Amniotic stem cell (primary cell): Measurements from ENCODE around the gene MYLK.
"Not testable (repeated sequence)": the region's sequence is repeated elsewhere in the genome, so short reads cannot be mapped to it uniquely, and the experiment has no call there.

ENCODE experiments used
- DNase-seq: peaks from one replicate; lab custom pipeline; 2025; lab: John Stamatoyannopoulos, UW

Gene MYLK

DNA sequence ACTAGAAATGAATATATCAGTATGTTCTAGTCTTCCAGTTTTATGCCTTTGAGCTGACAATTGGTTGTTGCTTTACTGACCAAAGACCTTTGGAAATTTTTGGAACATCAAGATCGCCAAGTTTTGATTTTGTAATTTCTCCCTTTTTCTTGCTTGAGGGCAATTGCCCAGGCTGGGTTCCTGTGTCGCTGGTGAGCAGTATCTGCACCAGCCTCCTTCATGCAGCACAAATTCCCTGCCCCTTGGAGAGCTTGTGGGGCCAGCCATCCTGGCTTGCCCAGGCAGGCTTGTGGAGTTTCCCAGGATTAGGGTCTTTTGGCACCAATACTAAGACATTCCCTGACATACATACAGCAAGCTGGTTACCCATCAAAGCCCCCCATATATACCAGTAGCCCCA is 261.4 kb downstream of the MYLK start:
- DNase-seq, result no peak

DNA sequence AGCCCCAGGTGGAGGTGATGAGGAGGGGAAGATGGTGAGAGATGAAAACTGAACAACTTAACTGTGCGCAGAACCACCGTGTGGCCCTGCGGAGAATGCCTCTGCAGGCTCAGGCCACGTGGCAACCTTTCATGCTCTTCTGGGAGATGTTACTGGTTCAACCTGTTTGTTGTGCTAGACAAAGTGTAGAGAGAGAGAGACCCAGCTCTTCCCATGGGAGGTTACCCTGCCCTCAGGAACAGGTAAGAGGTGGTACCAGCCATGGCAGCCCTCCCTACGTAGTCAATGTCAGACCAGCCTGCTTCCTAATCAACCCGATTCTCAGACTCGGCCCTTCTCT is 262.3 kb downstream of the MYLK start:
- DNase-seq, result no peak

DNA sequence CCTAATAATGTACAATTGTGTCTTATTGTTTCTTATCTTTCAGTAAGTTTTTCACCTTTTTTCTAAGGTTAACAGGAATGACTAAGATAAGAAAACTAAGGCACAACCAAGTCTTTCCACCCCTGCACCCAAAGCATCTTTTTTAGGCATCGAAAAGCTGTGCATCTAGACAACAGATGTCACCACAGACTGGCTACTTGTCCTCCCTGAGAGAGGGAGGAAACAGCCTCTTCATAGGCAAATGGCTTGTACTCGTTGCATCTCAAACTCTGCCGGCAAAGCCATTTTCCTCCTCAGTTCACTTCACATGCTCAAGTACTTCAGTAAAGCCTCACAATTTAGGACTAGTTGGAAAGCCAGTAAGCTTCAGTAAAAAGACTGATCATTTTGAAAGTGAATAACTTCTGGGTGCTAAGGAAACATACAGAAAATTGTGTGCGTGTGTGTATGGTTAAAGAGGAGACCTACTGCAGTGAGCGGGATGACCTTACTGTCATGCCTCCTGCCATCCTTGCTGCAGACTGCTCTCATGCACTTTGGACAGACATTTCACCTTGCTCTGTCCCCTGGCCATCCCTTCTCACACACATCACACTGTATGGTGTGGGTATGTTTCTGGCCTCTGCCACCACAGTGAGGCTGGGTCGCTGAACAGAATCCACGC is 262.8 kb downstream of the MYLK start:
- no peak for DNase-seq

DNA sequence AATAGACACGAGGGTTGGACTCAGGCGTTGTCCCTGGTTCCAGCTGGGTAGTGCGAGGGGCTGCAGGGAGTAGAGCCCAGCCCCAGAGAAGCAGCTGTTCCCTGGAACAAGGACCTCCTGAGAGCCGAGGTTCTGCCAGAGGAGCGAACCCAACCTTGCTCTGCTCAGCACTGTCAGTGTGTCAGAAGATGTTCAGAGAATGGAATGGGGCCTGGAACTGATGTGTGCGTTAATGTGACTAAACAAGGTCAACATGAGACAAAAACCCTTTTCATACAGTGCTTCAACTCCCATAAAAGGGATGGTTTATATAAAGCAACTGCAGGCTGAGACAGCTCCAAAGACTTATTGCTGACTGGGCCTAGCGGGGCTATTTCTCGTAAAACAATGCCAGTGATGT is 263.8 kb downstream of the MYLK start:
- no peak for DNase-seq

DNA sequence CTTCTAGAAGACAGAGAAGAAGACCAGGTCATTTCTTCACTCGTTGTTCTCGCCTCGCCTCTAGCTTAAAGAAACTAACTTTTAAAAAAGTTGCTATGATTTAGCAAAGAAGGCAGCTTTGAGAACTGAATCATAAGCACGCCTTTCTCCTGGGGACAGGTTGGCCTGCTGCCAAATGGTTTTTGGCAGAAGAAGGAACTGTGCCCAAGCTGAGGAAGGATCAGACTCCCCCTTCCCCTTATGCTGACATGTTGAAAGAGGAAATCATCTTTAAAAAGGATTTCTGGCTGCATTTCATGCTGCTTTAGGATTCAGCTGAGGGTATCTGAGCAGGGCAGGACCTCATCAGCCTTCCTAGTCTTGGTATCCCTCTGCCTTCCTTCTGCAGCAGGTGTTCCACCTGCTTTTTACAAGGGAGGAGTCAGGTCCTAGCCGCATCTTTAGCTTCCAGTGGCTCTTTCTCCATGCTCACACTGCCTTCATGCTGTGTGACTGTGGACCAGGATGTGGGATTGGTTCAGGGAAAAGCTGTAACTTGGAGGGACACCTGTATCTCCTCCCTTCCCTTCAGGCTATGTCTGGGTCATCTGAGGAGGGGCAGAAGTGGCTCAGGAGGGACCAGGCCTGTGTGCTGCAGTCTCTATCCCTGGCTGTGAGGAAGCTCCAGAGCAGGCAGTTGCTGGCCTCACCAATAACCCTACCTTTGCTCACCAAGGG is 265.2 kb downstream of the MYLK start:
- DNase-seq, result peak; percentile 27

DNA sequence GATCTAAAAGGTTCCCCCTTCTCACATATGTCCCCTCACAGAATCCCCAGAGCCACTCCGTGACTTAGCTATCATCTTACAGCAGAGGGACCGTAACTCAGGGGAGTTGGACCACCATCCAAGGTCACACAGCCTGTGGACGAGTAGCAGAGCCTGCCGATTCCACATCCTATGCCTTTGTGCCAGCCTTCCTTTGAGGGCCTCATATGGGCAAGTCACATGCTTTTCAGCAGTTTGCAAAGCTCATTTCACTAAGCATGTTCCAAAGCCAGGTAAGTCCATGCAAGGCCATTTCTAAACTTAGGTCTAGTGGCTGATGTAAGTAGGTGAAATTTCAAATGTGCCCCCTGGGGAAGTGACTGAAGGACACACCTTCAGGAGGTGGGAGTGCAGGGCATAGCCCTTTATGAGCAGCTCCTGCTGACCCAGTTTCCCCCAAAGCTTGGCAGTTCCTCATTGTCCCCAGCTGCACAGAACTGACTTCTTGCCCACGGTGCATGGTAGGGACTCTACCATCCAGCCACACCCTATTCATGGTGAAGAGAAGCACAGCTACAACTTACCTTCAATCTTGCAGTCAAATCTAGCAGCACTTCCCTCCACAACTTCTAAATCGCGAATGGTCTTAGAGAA is 265.9 kb downstream of the MYLK start:
- DNase-seq, result no peak

DNA sequence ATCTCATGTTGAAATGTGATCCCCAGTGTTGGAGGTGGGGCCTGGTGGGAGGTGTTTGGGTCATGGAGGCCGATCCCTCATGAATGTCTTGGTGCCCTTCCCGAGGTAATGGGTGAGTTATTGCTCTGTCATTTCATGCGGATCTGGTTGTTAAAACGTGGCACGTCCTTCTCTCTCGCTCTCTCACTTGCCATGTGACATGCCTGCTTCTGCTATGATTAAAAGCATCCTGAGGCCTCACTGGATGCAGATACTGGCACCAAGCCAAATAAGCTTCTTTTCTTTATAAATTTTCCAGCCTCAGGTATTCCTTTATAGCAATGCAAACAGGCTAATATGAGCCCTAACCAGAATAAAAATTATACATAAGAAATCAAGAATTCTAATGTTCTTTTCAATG is 267.5 kb downstream of the MYLK start:
- no peak for DNase-seq

DNA sequence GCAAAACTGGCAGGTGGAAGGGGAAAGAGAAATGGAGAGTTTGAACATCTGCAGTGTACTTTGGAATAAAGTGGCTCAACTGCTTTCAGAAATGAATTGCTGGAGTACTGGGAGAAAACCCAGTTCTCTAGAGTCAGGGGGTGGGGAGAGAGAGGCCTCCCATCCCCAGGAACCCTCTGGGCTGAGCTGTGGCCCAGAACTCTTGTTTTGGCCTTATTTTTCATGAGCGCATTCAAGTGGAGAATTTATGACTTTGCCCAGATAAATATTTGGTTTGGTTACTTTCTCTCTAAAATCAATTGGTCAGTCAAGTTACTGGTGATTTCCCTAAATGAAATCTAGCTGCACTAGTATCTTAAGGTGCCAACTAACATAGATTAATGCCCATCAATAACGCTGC is 270.6 kb downstream of the MYLK start:
- DNase-seq, result no peak

DNA sequence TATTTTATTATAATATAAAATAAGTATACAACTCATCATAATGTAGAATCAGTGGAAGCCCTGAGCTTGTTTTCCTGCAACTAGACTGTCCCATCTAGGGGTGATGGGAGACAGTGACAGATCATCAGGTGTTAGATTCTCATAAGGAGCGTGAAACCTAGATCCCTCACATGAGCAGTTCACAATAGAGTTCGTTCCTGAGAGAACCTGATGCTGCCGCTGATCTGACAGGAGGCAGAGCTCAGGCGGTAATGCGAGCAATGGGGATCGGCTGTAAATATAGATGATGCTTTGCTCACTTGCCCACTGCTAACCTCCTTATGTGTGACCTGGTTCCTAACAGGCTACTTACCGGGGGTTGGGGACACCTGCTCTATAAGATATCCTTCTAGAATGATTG is 272.5 kb downstream of the MYLK start:
- DNase-seq, result not testable (repeated sequence)

DNA sequence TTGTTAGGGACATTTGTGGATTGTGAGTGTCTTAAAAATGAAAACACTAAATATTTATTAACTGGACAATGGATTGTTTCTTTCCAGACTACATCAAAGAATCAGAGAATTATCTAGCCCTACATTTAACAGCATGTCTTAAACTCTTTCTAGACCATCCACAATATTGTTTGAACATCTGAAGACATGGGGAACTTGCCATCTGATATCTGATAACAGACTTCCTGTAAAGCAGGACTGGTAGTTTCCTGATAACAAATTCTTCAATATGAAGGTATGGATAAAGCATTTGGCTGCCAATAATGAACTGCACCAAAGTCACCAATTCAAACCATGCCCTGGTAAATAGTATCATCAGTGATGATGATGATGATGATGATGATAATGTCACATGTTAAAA is 273.1 kb downstream of the MYLK start:
- DNase-seq, result no peak

DNA sequence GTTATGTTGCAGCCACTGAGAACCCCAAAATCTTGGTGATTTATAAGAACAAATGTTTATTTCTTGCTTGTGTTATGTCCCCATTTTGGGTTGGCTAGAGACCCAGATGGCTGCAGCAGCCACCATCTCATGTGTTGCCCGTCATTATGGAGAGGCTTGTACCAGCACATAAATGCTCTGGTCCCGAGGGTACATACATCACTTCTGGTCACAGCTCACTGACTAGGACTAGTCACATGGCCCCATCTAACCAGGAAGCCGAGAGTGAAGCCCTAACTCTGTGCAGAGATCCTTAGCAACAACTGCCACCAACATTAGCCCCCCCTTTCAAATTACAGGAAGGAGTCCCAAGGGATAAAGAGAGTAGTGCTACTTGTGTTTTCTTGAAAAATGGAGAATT is 273.8 kb downstream of the MYLK start:
- DNase-seq, result no peak

DNA sequence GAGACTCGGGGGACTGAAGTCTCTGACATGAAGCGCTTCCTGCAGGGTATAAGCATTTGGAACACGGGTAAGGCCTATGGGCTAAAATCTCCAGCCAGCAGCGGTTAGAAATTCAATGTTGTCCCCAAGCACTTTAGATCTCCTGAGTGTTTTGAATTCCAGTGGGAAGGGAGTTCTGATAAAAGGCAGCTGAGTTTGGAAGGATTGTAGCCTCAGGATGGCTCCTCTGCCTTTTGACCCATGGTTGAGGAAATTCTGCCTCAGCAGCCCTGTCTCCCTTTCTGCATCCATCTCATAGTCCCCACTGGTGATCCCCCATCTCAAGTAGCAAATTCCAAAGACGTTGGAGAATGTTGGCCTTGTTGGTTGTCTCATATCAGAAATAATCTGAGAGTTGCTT is 275.1 kb downstream of the MYLK start:
- no peak for DNase-seq

DNA sequence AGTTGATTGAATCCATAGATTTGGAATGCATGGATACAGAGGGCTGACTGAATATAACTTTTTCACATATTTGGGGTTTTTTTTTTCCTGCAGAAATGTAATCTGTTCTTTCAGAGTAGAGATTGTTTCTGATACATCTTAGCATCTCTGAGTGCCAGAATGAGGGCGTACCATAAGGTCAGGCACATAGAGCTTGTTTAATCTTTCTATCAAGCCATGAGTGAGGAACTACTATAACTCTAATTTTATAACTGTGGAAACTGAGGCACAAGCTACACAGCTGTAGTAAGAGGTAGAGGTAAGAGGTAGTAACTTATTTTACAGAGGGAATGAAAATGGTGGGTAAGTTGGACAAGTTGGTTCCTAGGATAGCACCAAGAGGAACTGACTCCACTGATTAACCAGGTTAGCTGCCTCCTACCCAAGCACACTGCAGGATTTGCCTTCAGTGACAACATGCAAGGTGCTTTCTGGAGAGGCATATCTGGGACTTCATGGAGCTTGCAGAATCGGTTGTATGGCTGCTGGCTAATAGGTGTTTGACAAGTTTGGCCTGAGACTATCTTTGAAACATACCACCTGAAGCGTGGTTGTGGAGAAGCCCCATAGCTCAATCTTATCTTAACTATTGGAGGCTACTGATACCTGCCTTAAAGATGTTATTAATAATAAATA is 275.7 kb downstream of the MYLK start:
- DNase-seq, result no peak

DNA sequence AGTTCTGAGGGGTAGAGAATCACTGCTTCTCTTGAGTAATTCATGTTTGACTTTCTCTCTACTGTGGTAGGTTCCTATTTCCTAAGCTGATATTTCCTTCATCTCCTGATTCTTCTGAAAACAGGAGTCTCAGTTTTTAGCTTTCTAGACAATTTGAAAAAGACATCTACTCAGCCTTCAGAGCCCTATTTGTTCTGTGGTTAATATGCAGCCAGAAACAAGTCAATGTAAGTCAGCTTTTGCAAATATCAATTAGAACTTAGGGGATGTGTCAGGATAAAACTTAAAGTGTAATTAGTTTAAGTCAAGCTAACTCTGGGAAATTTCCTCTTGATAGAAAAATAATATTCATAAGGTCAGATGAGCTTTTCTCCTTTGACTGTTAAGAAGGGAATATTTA is 277.6 kb downstream of the MYLK start:
- DNase-seq, result no peak

DNA sequence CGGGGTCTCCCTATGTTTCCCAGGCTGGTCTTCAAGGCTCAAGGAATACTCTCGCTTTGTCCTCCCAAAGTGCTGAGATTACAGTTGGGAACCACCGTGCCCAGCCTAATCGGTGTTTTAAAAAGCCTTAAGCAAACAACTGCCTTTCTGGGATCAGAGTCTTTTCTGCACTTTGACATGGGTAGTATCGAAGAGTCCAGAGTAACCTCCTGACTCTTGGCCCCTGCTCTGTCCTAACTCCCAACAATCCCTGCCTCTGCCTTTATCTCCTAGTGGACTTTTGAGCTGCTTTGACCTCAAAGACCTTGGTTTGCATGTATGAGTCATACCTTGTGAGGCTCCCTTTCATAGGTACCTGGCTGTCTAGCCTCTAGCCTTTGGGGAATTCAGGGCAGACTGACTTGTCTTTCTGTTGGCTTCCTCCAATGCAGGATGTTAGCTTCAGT is 278.3 kb downstream of the MYLK start:
- no peak for DNase-seq

DNA sequence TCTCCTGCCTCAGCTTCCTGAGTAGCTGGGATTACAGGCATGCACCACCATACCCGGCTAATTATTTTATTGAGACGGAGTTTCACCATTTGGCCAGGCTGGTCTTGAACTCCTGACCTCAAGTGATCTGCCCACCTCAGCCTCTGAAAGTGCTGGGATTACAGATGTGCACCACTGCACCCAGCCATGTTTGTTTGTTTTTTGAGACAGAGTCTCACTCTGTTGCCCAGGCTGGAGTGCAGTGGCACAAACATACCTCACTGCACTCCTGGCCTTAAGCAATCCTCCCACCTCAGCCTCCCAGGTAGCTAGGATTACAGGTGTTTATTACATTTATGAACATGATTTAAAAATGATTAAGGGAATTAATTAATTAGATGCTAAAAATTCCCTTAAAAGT is 281.0 kb downstream of the MYLK start:
- not testable (repeated sequence) for DNase-seq

DNA sequence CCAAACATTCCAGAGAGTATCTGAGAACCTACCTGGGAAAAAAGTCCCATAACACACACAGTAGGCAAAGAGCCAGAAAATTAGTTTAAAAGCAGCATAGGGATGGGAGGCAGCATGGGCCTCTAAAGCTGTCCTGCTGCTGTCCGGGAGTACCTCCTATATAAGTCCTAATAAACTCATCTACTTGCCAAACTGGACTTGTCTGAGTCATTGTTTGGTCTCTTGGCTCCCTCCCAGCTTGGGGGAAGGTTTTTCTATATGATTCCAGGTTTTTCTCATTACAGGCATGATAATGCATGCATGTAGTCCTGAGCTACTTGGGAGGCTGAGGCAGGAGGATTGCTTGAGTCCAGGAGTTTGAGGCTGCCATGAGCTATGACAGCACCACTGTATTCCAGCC is 281.8 kb downstream of the MYLK start:
- DNase-seq, result peak; percentile 4

DNA sequence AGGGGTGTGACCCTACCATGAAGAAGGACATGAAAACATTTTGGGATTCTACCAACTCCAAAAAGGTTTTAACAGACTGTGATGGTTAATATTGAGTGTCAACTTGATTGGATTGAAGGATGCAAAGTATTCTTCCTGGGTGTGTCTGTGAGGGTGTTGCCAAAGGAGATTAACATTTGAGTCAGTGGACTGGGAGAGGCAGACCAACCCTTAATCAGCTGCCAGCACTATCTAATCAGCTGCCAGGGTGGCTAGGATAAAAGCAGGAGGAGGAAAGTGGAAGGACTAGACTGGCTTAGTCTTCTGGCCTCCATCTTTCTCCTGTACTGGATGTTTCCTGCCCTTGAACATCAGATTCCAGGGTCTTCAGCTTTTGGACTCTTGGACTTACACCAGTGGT is 283.3 kb downstream of the MYLK start:
- not testable (repeated sequence) for DNase-seq

DNA sequence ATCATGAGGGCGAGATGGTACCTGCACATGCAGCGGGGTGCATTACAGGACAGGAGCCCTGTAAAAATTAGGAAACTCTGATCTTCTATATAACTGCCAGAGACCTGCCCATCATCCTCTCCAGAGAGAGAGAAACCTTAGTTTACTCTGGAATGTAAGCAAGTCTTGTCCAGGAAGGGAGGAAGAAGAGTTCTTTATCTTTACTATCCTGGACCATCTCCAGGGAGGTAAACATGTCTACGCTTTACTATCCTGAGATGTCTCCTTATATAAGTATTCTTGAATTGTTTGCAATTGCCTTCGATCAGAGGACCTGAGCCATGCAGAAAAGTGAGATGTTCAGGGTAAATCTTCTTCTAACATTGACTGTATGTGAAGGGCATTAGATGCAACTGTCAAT is 286.6 kb downstream of the MYLK start:
- DNase-seq, result no peak

DNA sequence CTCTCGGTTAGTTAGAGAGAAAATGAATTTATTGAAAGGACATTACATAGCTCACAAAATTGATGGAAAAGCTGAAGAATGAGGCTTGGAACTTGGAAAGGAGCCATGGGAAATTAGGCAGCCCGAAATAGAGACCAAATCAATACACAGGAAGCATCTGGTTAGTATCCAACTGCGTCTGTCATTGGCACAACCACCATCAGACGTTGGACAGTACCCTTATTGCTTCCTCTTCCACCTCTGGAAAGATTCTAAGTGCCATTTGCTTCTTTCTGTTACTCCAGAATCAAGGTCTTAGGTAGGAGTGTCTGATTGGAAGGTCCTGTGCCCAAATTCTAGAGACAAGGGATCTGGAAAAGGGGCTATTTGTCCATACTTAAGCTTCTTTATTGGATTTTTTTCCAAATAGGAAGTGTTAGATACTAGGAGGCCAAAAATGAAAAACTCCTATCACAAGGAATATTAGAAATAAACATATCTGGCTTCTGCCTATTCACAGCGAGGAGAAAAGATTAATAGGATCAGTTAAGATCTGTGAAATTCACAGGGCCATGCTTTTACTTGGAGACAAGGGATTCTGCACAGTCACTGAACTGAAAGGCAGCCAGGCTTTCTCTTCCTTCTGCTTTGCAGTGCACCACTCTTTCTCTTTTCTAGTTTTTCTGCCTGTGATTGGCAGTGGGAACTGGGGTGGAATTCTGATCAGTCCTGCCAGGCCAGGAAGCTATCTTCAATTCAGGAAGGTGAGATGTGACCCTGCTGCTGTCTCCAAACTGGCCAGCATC is 288.5 kb downstream of the MYLK start:
- no peak for DNase-seq

DNA sequence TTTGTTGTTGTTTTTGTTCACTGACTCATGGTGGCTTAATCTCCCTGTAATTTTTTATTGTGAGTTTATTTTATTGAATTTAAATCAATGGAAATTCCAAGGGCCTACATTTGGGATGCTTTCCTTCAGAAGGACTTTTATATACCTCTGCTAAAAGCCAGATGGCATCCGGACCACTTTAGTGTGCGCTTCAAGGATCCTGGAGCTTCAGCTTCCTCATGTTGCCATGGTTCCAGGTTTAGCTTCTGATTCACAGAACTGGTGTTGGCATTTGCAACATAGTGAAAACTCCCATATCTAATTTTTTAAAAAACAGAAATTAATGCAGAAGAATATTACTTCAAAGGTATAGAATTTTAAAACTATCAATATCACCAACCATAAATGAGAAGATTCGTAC is 290.8 kb downstream of the MYLK start:
- no peak for DNase-seq
